AG10803 (cell line): ENCODE results near the gene SHROOM2.

Experiments used
- DNase-seq: peaks from one replicate; pipeline ENCODE4 v3.0.0; 2010; ENCODE audit warnings: low read depth
- H3K4me3 ChIP-seq: 2 replicates; pipeline ENCODE4 v1.5.1; 2011; ENCODE audit warnings: mild to moderate bottlenecking, low read length, control low read depth
- TF ChIP-seq, protein P1 (sequence below): conservative IDR thresholded peaks from 2 replicates; pipeline ENCODE4 v1.5.1; 2011; ENCODE audit warnings: mild to moderate bottlenecking, low read length, control low read depth, inconsistent platforms

The SHROOM2 gene

DNA sequence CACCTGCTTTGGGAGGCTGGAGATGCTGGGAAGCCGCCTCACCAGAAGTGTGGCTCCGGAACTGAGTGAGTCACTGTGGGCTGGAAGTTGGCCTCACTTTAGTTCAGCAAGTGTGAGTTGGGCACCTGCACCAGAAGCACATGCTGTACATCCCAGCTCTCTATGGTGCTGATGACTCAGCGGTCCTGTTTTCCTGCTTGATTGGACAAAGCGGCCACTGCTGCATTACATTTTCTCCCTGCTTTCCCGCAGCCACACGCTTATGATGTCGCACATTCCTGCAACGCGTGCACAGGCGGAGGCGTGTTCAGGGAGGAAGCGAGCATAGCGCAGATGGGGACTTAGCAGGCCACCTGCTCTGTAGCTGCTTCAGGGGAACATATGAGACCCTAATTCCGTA, 154.2 kb downstream of the SHROOM2 start:
- peak; percentile 45 for DNase-seq
- TF ChIP-seq, protein P1, sequence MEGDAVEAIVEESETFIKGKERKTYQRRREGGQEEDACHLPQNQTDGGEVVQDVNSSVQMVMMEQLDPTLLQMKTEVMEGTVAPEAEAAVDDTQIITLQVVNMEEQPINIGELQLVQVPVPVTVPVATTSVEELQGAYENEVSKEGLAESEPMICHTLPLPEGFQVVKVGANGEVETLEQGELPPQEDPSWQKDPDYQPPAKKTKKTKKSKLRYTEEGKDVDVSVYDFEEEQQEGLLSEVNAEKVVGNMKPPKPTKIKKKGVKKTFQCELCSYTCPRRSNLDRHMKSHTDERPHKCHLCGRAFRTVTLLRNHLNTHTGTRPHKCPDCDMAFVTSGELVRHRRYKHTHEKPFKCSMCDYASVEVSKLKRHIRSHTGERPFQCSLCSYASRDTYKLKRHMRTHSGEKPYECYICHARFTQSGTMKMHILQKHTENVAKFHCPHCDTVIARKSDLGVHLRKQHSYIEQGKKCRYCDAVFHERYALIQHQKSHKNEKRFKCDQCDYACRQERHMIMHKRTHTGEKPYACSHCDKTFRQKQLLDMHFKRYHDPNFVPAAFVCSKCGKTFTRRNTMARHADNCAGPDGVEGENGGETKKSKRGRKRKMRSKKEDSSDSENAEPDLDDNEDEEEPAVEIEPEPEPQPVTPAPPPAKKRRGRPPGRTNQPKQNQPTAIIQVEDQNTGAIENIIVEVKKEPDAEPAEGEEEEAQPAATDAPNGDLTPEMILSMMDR, result no peak
- no peak overlapping the region for H3K4me3 ChIP-seq

GRCh38 chrX:9942086-9942485, 155.9 kb downstream of the SHROOM2 start:
- no peak overlapping the region for H3K4me3 ChIP-seq
- TF ChIP-seq, protein P1, result no peak
- no peak for DNase-seq

DNA sequence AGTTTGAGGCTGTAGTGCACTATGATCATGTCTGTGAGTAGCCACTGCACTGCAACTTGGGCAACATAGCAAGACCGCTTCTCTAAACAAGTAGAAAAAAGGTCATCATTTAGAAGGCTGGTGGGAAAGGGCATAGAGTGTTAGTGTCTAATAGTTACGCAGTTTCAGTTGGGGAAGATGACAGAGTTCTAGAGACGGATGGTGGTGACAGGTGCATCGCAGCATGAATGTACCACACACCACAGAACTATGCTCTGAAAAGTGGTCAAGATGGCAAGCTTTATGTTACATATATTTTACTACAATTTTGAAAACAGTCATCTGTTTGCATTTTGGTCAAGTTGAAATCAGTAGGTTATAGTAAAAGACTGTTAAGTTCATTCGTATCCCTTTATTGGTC, 157.2 kb downstream of the SHROOM2 start:
- DNase-seq, result no peak
- no peak overlapping the region for H3K4me3 ChIP-seq
- TF ChIP-seq, protein P1, result no peak

DNA sequence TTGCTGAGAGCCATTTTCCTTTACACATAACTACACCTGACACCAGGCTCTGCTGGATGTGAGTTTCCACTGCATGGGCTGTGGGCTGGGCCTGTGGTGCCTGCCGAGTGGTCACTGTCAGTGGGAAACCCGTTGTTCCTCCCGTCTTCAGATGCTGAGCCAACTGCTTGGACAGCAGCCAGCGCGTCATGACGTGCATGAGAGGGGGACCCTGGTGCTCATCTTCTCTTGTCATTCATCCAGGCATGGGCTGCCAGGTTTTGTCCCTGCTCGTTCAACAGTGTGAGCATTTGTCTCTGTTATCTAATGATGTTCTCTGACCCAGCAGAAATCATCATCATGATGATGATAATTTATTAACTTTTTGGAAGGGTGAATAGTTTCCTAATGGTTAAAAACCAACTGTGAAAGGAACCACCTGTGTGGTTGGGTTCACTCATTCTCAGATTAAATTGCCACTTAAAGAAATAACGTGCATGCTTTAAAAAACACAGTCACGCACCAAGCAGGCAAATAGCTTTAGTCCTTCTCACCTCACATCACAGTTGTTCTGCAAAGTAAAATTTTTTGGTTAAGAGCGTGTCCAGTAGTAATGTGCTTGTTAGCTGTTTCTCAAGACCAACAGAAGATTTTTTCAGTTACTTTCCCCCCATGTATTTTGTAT, 161.0 kb downstream of the SHROOM2 start:
- no peak for DNase-seq
- TF ChIP-seq, protein P1, result no peak
- H3K4me3 ChIP-seq, result no peak overlapping the region

- TF ChIP-seq, protein P1, result no peak
Observed at GRCh38 chrX:9948406-9948805, 162.2 kb downstream of the SHROOM2 start.

GRCh38 chrX:9952300-9952699, 166.1 kb downstream of the SHROOM2 start:
- no peak overlapping the region for H3K4me3 ChIP-seq
- TF ChIP-seq, protein P1, result no peak

More at GRCh38 chrX:9948406-9948805, 162.2 kb downstream of the SHROOM2 start:
- peak; percentile 50 for DNase-seq
- no peak overlapping the region for H3K4me3 ChIP-seq

GRCh38 chrX:9953396-9953795, 167.2 kb downstream of the SHROOM2 start:
- no peak for DNase-seq
- TF ChIP-seq, protein P1, result no peak
- no peak overlapping the region for H3K4me3 ChIP-seq

More at GRCh38 chrX:9952300-9952699, 166.1 kb downstream of the SHROOM2 start:
- DNase-seq, result no peak
